HG03175 (cell line): ENCODE results near the gene DDR1.
"Not testable (repeated sequence)": the region's sequence is repeated elsewhere in the genome, so short reads cannot be mapped to it uniquely, and the experiment has no call there.

Experiments used
- ATAC-seq: cut with Tn5 transposase; IDR thresholded peaks from one replicate; pipeline ENCODE4 v1.9.1; 2021; ENCODE audit warnings: mild to moderate bottlenecking, moderate library complexity; ENCODE audit not compliant: unreplicated experiment

Gene DDR1

GRCh38 chr6:30914076-30914853 lies 29.9 kb downstream of the DDR1 start, which contains the start of gene VARS2:
Gene VARS2, plus strand, starts transcription at chr6:30914238. Its CDS starts 599 bp downstream, at chr6:30914837.
- ATAC-seq: peak; percentile 80

DNA sequence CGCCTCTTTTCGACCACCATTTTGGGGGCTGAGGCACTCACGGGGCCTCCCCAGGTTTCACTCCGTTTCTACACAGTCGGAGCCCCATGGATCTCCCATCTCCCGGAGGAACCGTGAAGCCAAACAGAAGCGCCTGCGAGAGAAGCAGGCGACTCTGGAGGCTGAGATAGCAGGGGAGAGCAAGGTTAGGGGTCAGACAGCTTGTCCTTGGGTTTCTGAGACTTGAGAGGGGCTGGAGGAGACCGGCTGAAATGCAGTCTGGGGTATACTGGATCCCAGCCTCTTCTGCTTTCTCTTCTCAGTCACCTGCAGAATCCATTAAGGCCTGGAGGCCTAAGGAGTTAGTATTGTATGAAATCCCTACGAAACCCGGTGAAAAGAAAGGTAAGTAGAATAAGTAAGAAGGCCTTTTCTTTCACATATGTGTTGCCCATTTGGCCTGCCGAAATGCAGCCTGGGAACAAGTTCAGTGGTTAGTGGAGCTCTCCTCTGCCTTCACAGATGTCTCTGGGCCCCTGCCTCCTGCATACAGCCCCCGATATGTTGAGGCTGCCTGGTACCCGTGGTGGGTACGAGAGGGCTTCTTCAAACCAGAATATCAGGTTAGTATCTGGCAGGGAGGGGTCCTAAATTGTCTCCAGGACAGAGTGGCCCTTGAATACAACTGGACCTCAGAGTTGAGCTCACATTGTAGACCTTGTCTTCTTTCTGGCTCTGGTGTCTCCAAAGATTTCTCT lies 30.7 kb downstream of the DDR1 start:
- no peak for ATAC-seq

DNA sequence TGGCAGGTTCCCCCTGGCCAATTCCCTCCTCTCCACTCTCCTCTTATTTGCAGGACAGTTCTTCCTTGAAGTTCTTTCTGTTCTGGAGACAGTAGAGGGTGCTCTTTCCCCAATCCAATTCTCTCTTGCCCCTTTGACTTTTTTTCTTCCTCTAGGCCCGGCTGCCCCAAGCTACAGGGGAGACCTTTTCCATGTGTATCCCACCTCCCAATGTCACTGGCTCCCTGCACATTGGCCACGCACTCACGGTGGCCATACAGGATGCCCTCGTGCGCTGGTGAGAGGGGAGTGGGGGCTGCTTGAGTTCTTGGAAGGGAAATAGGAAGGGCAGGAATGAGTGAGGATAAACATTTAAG lies 31.2 kb downstream of the DDR1 start:
- no peak for ATAC-seq

DNA sequence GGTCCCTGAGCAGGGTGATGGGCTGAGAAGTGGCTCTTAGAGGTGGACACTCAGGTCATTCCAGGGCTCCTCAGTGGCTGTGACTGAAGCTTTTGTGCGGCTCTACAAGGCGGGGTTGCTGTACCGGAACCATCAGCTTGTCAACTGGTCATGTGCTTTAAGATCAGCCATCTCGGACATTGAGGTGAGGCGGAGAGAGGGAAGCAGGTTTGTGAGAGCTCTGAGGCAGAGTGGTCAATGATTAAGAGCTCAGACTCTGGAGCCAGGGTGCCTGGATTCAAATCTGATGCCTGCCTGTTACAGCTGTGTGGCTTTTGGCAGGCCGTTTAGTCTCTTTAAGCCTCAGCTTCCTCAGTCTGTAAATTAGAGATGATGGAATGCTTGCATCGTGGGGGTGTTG lies 32.7 kb downstream of the DDR1 start:
- no peak for ATAC-seq

DNA sequence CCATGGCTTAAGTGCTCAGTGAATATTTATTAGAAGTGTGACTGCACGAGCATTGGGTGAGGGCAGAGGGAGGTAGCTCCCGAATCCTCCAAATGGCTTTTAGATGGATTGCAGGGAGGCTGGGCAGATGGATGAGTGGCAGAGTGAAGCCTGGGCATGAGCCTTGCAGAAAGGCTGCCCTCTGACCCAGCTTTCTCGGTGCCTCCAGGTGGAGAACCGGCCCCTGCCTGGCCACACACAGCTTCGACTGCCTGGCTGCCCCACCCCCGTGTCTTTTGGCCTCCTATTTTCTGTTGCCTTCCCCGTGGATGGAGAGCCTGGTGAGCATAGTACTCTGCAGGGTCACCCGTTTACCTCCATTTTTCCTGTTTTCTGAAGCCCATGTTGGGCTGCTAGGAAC lies 33.2 kb downstream of the DDR1 start:
- no peak for ATAC-seq

- no peak for ATAC-seq
These were observed 34.4 kb downstream of the DDR1 start for GRCh38 chr6:30918670-30919069.

DNA sequence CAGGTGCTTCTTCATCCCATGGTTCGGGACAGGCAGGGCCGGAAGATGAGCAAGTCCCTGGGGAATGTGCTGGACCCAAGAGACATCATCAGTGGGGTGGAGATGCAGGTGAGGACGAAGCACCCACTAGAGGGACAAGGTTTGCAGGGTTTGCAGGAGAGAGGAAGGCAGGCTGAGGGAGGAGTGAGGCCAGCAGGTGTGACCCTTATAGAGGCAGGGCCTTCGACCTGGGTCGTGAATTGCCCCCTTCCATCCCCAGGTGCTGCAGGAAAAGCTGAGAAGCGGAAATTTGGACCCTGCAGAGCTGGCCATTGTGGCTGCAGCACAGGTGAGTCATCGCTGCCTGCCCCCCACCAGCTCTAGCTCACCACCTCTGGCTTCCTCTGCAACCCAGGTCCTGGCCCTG lies 38.1 kb downstream of the DDR1 start:
- no peak for ATAC-seq

GRCh38 chr6:30924040-30924627 lies 39.8 kb downstream of the DDR1 start:
- not testable (repeated sequence) for ATAC-seq

- no peak for ATAC-seq
These were observed 42.3 kb downstream of the DDR1 start for GRCh38 chr6:30926644-30927043.

GRCh38 chr6:30927080-30927479 lies 42.8 kb downstream of the DDR1 start:
- ATAC-seq: not testable (repeated sequence)

- no peak for ATAC-seq
These were observed 44.4 kb downstream of the DDR1 start for GRCh38 chr6:30928677-30929076.

DNA sequence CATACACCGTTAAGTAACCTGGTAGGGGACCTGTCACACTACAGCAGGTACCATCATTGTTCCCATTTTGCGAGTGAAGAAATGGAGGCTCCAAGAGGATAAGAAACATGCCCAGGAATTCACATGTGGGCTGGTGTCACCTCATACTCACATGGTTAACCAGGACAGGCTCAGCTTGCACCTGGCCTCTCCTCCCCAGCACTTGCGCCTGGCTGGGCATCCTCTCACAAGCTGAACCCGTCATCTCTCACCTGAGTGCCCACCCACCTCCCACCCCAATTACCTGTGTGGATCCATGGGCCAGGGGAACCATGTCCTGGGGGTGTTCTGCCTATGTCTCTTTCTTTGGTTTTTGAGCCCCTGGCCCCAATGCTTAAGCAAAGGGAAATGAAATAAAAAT lies 46.2 kb downstream of the DDR1 start:
- ATAC-seq: no peak

- no peak for ATAC-seq
These were observed 47.0 kb downstream of the DDR1 start for GRCh38 chr6:30931272-30931671.

DNA sequence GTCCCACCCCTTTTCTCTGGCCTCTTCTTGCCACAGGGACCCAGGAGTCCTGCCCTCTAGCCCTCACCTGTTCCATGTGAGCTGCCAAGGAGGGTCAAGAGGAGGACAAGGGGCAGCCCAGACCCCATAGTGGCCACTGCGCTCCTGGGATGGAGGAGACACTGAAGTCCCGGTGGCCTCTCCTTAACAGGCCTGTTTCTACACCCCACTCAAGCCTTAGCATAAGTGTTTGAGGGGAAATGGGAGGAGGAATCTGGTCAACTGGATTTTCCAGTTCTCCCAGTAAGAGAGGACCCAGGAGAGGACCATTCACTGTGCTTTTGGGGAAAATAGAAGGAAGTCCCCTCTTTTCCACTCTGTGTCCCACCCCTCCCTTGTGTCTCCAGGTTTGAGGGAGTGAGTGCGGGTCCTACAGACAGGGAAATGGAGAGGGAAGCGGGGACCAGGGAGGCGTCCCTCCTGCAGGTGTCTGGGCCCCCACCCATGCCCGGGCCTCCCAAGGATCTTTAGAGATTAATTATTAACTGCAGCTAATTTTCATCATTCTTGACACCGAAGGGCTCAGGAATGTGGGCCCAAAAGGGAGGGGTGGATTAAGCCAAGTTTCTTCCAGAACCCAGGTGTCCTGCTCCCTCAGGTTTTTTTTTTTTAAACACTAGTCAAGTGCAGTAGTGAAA lies 47.8 kb downstream of the DDR1 start, which contains the start of gene SFTA2:
Gene SFTA2 (minus strand): TSS at position 202 of the 677 bp plus-strand sequence. CDS start 74 bp downstream, at position 128.
- ATAC-seq: no peak

GRCh38 chr6:30932665-30933365 lies 48.5 kb downstream of the DDR1 start:
- no peak for ATAC-seq

DNA sequence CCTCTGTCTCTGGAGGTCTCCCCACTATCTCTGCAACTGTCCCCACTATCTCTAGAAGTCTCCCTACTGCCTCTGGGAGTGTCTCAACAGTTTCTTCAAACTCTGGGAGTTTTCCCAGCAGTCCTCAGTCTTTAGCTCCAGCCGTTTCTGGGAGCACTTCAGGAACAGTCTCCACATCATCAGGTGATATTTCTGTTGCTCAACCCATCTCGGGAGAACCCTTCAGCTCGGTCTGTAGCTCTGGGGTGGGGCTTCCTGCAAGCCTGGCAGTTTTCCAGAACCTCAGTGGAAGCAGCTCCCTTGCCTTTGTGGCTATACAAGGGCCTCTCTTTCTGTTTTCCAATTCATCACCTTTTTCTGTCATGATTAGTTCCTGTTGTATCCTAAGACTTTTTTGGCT lies 50.7 kb downstream of the DDR1 start:
- no peak for ATAC-seq

DNA sequence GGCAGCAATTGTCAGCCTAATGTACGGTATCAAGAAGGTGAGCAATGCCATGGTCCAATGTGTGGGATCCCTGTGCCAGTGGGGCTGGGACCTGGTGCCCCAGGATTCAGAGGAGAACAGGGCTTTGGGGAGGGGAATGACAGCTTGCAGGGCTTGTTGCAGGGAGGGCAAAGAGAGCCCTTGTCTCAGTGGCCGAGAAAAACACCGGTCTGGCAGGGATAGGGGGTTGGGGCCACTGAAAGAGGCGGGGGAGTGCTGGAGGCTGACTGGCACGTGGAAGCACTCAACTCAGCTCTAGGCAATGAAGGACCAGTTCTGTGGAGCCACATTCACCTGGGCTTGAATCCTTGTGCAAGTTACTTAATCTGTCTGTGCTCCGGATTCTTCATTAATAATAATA lies 52.9 kb downstream of the DDR1 start:
- no peak for ATAC-seq

- no peak for ATAC-seq
These were observed 54.4 kb downstream of the DDR1 start for GRCh38 chr6:30938730-30939129.

- no peak for ATAC-seq
These were observed 55.2 kb downstream of the DDR1 start for GRCh38 chr6:30939473-30939872.

GRCh38 chr6:30940361-30940986 lies 56.2 kb downstream of the DDR1 start, which contains the start of gene MUCL3:
Gene MUCL3, plus strand, starts transcription at chr6:30940973. Its CDS starts 27 bp downstream, at chr6:30941000.
- ATAC-seq: no peak
